Tongue (tissue), 1 donor: Measurements from ENCODE around the gene DNAJB5. TPM values are rescaled to one million over a fixed set of nuclear protein-coding genes. Genes with fewer than 3 reads are reported as not detected.

ENCODE experiments used
- total RNA-seq: library from RNA; depleted of rRNA; stranded (reverse); fragments of >200 nt; gene quantifications from one replicate; pipeline ENCODE4 v1.2.3, GENCODE V29; 2014

Gene DNAJB5
- total RNA-seq, 1 donor from 2014 or later = 72.4 TPM

Other genes with a start within 250 kb of the DNAJB5 start
- 0.31 TPM for gene PHF24, start 31.5 kb upstream of the DNAJB5 start, total RNA-seq
- gene VCP, start 82.9 kb downstream of the DNAJB5 start, total RNA-seq = 201 TPM
- gene FANCG, start 90.2 kb downstream of the DNAJB5 start, total RNA-seq = 18.3 TPM
- 13.4 TPM for gene PIGO, start 106.8 kb downstream of the DNAJB5 start, total RNA-seq
- gene STOML2, start 113.4 kb downstream of the DNAJB5 start, total RNA-seq = 88.3 TPM
- gene ATOSB, start 126.1 kb downstream of the DNAJB5 start, total RNA-seq = 14.6 TPM
- gene UNC13B, start 172.3 kb downstream of the DNAJB5 start, total RNA-seq = 33.0 TPM